Measurements from ENCODE around the gene SEC61B.

- TF ChIP-seq CTCF (IDR thresholded peaks at IDR 0.05) (no peak), POLR2A (IDR thresholded peaks at IDR 0.05) (no peak)
Observed at GRCh38 chr9:99177576-99178366, 44.3 kb upstream of the SEC61B start.

All from uterus (tissue), 2 donors.